WI38 (cell line): Measurements from ENCODE around the gene RCL1.

Experiments
- H3K4me3 ChIP-seq: 2 replicates; pipeline ENCODE4 v1.5.1; 2011; ENCODE audit warnings: low read depth, mild to moderate bottlenecking, control low read depth, low read length
- TF ChIP-seq, protein P1 (sequence below): IDR thresholded peaks from 2 replicates; pipeline ENCODE4 v1.5.1; 2012; ENCODE audit warnings: low read depth, mild to moderate bottlenecking, control low read depth, low read length

The RCL1 gene

DNA sequence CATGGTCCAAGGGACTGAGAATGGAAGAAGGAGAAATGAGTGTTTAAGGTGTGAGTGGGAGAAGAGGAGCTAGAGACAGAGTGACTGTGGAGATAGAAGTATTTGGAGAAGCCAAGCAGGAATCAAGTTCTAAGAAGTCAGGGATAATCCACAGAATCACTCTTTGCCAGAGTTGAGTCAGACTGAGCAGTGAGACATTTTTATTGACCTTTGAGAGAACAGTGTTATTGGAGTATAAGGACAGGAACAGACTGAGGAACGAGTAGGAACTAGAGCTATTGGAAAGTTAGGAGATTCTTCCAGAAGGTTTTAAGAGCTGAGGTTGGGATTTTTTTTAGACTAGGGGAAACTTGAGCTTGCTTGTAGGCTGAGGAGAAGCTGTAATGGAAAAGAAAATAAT, 37.2 kb downstream of the RCL1 start:
- TF ChIP-seq, protein P1, sequence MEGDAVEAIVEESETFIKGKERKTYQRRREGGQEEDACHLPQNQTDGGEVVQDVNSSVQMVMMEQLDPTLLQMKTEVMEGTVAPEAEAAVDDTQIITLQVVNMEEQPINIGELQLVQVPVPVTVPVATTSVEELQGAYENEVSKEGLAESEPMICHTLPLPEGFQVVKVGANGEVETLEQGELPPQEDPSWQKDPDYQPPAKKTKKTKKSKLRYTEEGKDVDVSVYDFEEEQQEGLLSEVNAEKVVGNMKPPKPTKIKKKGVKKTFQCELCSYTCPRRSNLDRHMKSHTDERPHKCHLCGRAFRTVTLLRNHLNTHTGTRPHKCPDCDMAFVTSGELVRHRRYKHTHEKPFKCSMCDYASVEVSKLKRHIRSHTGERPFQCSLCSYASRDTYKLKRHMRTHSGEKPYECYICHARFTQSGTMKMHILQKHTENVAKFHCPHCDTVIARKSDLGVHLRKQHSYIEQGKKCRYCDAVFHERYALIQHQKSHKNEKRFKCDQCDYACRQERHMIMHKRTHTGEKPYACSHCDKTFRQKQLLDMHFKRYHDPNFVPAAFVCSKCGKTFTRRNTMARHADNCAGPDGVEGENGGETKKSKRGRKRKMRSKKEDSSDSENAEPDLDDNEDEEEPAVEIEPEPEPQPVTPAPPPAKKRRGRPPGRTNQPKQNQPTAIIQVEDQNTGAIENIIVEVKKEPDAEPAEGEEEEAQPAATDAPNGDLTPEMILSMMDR = no peak
- no peak overlapping the region for H3K4me3 ChIP-seq

GRCh38 chr9:4830699-4831098, 38.0 kb downstream of the RCL1 start:
- no peak overlapping the region for H3K4me3 ChIP-seq
- TF ChIP-seq, protein P1 = no peak

- no peak overlapping the region for H3K4me3 ChIP-seq
- TF ChIP-seq, protein P1 = no peak
These were observed 38.4 kb downstream of the RCL1 start for GRCh38 chr9:4831119-4831518.

DNA sequence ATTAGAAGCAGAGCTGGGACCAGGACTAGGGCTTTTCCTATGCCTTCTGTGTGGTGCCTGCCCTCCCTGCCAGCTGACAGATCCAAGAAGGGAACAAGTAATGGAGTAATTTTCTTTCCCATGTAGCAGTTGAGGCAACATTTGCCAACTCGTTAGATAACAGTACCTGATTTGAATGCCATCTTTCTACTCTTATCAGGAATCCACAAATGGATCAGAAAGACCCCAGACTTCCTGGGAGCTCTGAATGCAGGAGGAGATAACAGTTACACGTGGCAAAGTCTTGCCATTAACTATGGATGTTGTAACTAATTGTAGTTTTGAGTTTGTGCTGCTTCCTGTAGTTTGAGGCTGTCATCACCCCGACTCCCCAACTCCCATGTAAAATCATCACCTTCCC, 39.2 kb downstream of the RCL1 start:
- TF ChIP-seq, protein P1 = no peak
- no peak overlapping the region for H3K4me3 ChIP-seq

- no peak overlapping the region for H3K4me3 ChIP-seq
- TF ChIP-seq, protein P1 = no peak
These were observed 40.2 kb downstream of the RCL1 start for GRCh38 chr9:4832786-4833579.

DNA sequence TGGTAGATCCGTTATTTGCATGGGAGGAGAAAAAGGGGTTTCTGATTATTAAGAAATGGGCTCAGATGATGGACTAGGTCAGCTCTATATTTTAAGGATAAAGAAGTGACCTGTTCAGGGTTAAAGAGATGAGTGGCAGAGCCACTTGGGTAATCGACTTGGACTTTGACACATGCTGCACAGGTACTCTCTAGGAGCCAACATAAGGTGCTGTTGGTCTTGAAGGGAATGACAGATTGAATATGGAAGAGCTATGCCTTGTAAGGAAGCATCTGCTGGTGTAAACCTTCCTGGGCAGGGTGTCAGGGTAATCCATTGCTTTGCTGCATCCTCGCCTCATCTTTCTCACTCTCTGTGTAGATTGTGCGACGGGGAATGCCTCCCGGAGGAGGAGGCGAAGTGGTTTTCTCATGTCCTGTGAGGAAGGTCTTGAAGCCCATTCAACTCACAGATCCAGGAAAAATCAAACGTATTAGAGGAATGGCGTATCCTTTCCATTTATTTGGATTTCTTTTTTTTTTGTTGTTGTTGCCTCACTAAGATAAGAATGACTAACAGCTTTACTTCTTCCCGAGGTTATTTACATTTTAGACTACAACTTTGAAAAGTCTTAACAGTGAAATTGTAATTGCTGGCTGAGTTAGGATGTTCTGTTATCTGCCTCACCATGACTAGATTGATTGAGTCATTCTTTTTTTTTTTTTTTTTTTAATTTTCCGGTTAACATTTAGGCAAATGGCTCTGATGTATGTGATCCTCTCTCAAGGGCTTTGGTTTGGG, 41.2 kb downstream of the RCL1 start:
- TF ChIP-seq, protein P1 = no peak
- no peak overlapping the region for H3K4me3 ChIP-seq

DNA sequence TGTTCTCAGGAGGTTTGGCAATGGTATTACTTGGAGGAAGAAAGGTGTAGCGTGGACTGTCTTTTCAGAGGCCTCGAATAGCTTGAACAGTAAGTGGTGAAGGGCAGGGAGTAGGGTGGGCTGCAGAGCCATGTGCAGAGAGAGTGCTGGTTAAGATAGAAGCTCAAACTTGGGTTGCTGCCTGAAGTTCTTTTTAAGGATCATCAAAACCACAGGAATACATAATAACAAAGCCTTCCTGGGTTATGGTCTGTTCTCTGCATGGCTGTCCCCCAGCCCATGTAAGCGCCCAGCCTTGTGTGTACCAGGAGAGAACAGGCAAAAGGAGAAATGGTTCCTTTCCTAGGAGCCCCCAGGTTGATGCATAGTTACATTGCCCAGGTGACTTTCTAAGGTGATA, 43.9 kb downstream of the RCL1 start:
- TF ChIP-seq, protein P1 = no peak

More for the DNA sequence above, 43.9 kb downstream of the RCL1 start:
- no peak overlapping the region for H3K4me3 ChIP-seq
